ENCODE results near the gene GPX3. TPM values are rescaled to one million over a fixed set of nuclear protein-coding genes. Genes with fewer than 3 reads are reported as not detected.

Gene GPX3
- total RNA-seq, 1 donor from 2014 or later, result 32.5 TPM

DNA sequence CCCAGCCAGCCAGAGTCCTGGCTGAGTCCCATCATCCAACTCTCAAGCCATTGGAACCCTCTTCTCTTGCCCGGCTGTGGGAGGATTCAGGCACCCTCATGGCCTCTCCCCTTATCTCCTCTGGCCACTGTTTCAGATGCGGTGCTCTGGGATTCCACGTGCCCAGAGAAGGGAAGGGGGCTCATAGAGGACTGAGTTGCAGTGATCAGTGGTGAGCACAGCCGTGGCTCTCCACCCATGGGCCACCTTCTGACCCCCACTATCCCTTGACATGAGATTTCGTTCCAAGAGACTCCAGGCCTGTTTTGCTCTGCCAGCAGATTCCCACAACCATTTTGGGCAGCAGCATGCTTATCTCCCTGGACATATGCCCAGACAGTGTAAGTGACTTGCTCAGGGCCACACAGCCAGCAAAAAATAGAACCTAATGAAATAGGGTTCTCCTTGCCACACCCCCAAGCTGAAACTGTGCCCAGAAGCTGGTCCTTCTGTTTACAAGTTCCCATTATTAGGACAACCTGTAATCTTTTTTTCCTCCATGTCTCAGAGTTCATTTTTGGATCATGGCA, 2.7 kb downstream of the GPX3 start:
- DNase-seq (ENCODE audit: low spot score), result no peak
- TF ChIP-seq, protein P1, sequence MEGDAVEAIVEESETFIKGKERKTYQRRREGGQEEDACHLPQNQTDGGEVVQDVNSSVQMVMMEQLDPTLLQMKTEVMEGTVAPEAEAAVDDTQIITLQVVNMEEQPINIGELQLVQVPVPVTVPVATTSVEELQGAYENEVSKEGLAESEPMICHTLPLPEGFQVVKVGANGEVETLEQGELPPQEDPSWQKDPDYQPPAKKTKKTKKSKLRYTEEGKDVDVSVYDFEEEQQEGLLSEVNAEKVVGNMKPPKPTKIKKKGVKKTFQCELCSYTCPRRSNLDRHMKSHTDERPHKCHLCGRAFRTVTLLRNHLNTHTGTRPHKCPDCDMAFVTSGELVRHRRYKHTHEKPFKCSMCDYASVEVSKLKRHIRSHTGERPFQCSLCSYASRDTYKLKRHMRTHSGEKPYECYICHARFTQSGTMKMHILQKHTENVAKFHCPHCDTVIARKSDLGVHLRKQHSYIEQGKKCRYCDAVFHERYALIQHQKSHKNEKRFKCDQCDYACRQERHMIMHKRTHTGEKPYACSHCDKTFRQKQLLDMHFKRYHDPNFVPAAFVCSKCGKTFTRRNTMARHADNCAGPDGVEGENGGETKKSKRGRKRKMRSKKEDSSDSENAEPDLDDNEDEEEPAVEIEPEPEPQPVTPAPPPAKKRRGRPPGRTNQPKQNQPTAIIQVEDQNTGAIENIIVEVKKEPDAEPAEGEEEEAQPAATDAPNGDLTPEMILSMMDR (IDR thresholded peaks at IDR 0.05; ENCODE audit: unreplicated experiment), result no peak
- Mint-ChIP-seq H3K4me3 (ENCODE audit: unreplicated experiment) (no peak overlapping the region), H3K27me3 (ENCODE audit: unreplicated experiment) (peaks cover 7% of the 10 kb centered on the region), H3K9me3 (ENCODE audit: unreplicated experiment) (no peaks in the 10 kb centered on the region), H3K36me3 (ENCODE audit: low read depth, unreplicated experiment) (peaks cover 6% of the 10 kb centered on the region), H3K4me1 (ENCODE audit: unreplicated experiment) (peaks cover 4% of the 10 kb centered on the region), H3K27ac (ENCODE audit: unreplicated experiment) (no peak overlapping the region)

DNA sequence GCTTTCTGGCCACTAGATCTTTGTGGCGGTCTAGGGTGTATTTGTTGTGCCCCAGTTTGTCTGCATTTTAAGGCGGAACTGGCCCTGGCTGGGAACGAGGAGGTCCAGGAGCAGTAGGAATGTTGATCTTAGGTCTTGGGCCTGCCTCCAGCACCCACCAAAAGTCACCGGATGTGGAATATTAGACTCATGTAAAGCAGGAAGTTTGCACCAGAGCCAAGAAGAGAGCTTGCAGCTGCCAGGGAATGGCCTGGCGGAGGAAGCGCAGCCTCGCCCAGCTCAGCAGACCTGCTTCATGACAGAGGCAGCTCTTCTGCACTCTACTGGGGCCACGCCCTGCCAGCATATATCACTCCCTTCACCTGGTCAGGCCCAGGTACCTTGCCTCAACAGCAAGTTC, 3.3 kb downstream of the GPX3 start:
- no peak for DNase-seq (ENCODE audit: low spot score)
- H3K4me1 Mint-ChIP-seq (ENCODE audit: unreplicated experiment), result peaks cover 4% of the 10 kb centered on the region
- peaks cover 11% of the 10 kb centered on the region for H3K36me3 Mint-ChIP-seq (ENCODE audit: low read depth, unreplicated experiment)
- H3K27me3 Mint-ChIP-seq (ENCODE audit: unreplicated experiment), result peaks cover 7% of the 10 kb centered on the region
- no peak overlapping the region for H3K27ac Mint-ChIP-seq (ENCODE audit: unreplicated experiment)
- no peak overlapping the region for H3K4me3 Mint-ChIP-seq (ENCODE audit: unreplicated experiment)
- TF ChIP-seq, protein P1 (IDR thresholded peaks at IDR 0.05; ENCODE audit: unreplicated experiment), result no peak
- no peaks in the 10 kb centered on the region for H3K9me3 Mint-ChIP-seq (ENCODE audit: unreplicated experiment)

DNA sequence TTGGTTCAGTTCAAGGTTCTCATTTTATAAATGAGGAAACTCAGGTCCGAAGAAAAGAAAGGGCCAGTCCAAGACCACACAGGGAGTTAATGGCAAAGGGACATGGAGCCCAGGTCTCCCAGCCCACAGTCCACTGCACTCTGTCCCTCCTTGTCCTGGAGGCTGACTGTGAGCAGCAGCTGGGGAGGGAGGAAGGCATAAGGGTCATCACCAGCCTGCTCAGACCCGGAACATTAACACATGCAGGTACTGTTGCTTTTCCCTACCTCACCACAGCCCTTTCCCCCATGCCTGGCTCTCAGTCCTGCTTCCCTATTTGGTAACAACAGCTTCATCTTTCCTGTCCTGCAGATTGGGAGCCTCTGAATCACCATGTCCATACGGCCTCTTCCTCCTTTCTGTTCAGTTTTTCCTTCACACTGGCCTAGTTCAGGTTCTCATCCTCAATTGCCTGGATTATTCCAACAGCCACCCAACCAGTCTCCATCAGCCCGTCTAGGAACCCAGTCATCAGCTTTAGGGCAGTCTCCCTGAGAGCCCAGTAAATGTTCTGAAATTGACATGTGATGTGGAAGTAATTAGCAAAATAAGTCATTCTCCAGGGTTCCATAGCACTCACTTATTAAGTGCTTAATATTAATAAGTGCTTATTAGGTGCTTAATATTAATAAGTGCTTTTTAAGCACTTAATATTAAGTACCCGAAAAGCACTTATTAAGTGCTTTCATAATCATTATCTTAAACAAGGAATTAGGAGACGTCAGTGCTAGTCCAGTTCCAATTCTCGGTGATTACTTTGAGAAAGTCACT, 4.3 kb downstream of the GPX3 start:
- no peak for DNase-seq (ENCODE audit: low spot score)
- Mint-ChIP-seq H3K27me3 (ENCODE audit: unreplicated experiment) (peaks cover 7% of the 10 kb centered on the region), H3K4me1 (ENCODE audit: unreplicated experiment) (peaks cover 4% of the 10 kb centered on the region), H3K4me3 (ENCODE audit: unreplicated experiment) (peak overlapping the region; percentile 2), H3K9me3 (ENCODE audit: unreplicated experiment) (no peaks in the 10 kb centered on the region), H3K27ac (ENCODE audit: unreplicated experiment) (no peak overlapping the region), H3K36me3 (ENCODE audit: low read depth, unreplicated experiment) (peaks cover 15% of the 10 kb centered on the region)
- TF ChIP-seq, protein P1 (IDR thresholded peaks at IDR 0.05; ENCODE audit: unreplicated experiment), result no peak

DNA sequence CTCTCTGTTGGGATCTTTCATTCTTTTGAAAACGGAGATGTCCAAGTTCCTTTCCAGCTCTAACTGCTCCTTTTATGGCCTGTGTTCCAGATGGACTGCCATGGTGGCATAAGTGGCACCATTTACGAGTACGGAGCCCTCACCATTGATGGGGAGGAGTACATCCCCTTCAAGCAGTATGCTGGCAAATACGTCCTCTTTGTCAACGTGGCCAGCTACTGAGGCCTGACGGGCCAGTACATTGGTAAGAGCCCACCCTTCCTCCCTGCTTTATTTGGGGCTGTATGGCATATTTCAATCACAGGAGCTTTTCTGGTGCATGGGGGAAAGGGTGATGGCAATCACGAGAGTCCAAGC, 4.8 kb downstream of the GPX3 start:
- TF ChIP-seq, protein P1 (IDR thresholded peaks at IDR 0.05; ENCODE audit: unreplicated experiment), result no peak
- Mint-ChIP-seq H3K27me3 (ENCODE audit: unreplicated experiment) (peaks cover 7% of the 10 kb centered on the region), H3K4me1 (ENCODE audit: unreplicated experiment) (peaks cover 4% of the 10 kb centered on the region), H3K27ac (ENCODE audit: unreplicated experiment) (no peak overlapping the region), H3K36me3 (ENCODE audit: low read depth, unreplicated experiment) (peaks cover 15% of the 10 kb centered on the region), H3K4me3 (ENCODE audit: unreplicated experiment) (no peak overlapping the region), H3K9me3 (ENCODE audit: unreplicated experiment) (no peaks in the 10 kb centered on the region)
- DNase-seq (ENCODE audit: low spot score), result no peak

DNA sequence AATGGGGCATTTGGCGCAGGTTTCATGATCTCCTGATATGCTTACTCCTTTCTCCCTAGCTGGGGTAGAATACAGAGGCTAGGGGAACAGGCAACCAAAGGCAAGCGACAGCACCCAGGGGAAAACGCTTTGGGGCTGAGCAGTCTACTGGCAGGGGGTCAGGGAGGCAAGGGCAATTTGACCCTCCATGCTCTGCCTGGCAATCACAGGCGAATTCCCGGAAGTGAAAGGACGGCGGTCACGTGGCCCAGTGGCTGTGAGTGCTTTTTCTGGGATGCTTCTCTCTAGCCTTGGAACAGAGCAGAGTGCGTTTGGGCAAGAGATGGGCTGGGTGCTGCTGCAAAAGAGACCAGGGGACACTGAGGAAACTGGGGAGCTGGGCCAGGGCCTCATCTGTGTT, 5.7 kb downstream of the GPX3 start:
- Mint-ChIP-seq H3K4me3 (ENCODE audit: unreplicated experiment) (no peak overlapping the region), H3K27ac (ENCODE audit: unreplicated experiment) (no peak overlapping the region), H3K36me3 (ENCODE audit: low read depth, unreplicated experiment) (peaks cover 15% of the 10 kb centered on the region), H3K4me1 (ENCODE audit: unreplicated experiment) (peaks cover under 1% of the 10 kb centered on the region), H3K27me3 (ENCODE audit: unreplicated experiment) (peaks cover 7% of the 10 kb centered on the region), H3K9me3 (ENCODE audit: unreplicated experiment) (no peaks in the 10 kb centered on the region)
- DNase-seq (ENCODE audit: low spot score), result no peak
- TF ChIP-seq, protein P1 (IDR thresholded peaks at IDR 0.05; ENCODE audit: unreplicated experiment), result no peak

All from endothelial cell (in vitro differentiated cells).